GM19043 (cell line): ENCODE results near the gene DOK6.
"Not testable (repeated sequence)": the region's sequence is repeated elsewhere in the genome, so short reads cannot be mapped to it uniquely, and the experiment has no call there.

Experiments
- ATAC-seq: cut with Tn5 transposase; IDR thresholded peaks from one replicate; pipeline ENCODE4 v1.9.1; 2021; ENCODE audit warnings: low read depth; ENCODE audit not compliant: unreplicated experiment

Gene DOK6

DNA sequence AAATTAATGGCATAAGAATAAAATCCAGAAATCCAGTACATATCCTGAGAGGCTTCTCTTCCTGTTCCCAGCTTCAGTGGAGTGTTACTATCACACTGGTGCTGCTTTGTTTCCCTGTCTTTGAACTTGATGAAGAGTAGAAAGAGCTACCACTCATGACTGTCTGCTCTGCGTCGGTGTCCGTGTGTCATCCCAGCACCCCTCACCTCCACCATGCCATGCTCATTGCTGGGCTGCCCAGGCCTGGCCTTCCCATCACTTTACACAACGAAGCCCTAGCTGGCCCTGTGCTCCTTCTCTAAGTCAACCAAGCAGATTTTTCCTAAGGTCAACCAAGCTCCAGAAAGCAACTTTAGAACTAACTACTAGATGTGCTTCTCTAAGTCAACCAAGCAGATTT lies 215.4 kb downstream of the DOK6 start:
- ATAC-seq = no peak

DNA sequence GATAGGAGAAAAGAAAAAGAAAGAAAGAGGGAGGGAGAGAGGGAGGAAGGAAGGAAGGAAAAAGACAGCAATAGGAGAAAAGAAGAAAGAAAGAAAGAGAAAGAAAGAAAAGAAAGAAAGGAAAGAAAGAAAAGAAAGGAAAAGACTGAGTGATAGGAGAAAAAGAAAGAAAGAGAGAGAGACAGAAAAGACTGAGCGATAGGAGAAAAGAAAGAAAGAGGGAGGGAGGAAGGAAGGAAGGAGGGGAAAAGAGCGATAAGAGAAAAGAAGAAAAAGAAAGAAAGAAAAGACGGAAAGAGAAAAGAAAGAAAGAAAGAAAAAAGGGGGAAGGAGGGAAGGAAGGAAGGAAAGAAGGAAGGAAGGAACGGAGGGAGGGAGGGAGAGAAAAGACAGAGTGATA lies 216.7 kb downstream of the DOK6 start:
- no peak for ATAC-seq

GRCh38 chr18:69617888-69618287 lies 217.2 kb downstream of the DOK6 start:
- ATAC-seq = no peak

- ATAC-seq = no peak
Measured at GRCh38 chr18:69622184-69622583, 221.5 kb downstream of the DOK6 start.

- no peak for ATAC-seq
Measured at GRCh38 chr18:69622961-69623360, 222.3 kb downstream of the DOK6 start.

DNA sequence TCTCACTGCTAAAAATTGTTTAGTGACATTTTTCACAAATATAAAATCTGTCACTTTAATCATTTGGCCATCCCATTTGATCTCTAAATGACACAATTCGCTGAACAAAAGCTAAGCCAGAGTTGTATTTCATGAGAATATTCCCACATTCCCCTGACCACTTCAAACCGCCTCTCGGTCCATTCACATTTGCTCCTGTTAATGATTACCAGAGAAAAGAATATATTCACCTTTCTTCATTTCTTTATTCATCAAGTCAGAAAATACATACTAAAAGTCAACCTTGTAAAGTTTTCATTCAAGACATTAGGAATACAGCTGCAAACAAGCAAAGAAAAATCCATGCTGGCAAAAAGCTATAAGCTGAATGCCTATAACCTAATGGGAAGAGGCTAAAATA lies 225.5 kb downstream of the DOK6 start:
- ATAC-seq = no peak

GRCh38 chr18:69626643-69627242 lies 226.1 kb downstream of the DOK6 start:
- ATAC-seq = no peak

DNA sequence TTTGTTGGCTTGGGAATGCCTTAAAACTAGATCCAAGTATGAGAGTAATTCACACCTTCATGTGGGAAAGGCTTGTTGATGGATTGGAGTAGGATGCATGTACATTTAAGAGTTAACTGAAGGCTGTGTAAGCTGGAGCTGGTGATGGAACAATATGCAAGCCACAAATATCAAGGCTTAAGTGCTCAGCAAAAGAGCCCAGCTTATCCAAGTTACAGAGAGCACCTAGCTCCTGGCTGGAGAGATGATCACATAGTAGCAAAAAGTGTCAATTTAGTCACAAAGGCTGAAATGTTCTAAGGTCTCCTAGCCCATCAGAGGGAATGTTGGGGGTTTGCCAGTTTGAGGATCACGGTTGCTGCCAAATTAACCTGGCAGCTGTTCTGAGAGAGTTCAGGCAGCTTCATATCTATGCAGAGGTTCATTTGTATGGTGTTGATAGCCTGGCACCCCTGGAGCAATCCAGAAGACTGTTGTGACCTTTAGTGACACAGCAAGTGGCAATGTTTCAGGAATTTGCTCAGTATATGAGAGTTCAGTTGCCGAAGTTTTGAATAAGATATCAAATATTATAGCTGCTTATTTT lies 228.2 kb downstream of the DOK6 start:
- no peak for ATAC-seq

DNA sequence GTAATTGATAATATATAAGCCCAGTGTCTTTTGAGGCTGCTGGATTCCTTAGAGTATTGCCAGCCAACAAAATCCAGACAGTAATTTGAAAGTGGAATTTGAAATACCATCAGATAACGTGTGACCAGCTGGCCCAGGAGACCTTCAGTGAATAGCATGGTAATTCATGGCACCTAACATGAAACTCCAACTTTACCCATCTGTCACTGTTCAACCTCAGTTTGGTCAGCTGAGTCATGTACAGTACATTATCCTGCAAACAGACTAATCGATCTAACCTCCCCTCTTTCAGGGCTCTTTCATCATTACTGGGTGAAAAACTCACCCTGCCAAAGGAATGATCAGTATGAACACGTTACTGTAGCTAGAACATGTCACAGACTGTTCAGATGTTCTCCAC lies 230.6 kb downstream of the DOK6 start:
- no peak for ATAC-seq

- no peak for ATAC-seq
Measured at GRCh38 chr18:69635482-69635881, 234.8 kb downstream of the DOK6 start.

GRCh38 chr18:69636529-69637301 lies 236.0 kb downstream of the DOK6 start:
- peak; percentile 58 for ATAC-seq

GRCh38 chr18:69638056-69638455 lies 237.4 kb downstream of the DOK6 start:
- ATAC-seq = no peak

- no peak for ATAC-seq
Measured at GRCh38 chr18:69647702-69648101, 247.0 kb downstream of the DOK6 start.

- ATAC-seq = no peak
Measured at GRCh38 chr18:69648486-69648885, 247.8 kb downstream of the DOK6 start.

GRCh38 chr18:69649684-69650083 lies 249.0 kb downstream of the DOK6 start:
- ATAC-seq = no peak

- ATAC-seq = no peak
Measured at GRCh38 chr18:69651243-69651642, 250.6 kb downstream of the DOK6 start.

GRCh38 chr18:69655816-69656215 lies 255.1 kb downstream of the DOK6 start:
- ATAC-seq = no peak

DNA sequence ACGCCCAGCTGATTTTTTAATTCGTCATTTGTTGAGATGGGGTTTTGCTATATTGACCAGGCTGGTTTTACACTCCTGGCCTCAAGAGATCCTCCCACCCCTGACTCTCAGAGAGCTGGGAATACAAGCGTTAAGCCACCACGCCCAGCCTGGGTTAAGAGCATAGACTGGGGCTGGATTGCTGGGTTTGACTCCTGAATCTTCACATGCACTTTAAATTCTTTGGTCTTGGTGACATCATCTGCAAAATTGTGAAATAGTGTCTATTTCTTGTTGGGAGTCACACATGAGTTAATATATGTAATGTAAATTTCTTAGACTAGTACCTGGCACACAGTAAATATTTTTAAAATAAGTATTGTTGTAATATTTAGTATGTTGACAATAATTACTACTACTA lies 257.4 kb downstream of the DOK6 start:
- ATAC-seq = no peak

DNA sequence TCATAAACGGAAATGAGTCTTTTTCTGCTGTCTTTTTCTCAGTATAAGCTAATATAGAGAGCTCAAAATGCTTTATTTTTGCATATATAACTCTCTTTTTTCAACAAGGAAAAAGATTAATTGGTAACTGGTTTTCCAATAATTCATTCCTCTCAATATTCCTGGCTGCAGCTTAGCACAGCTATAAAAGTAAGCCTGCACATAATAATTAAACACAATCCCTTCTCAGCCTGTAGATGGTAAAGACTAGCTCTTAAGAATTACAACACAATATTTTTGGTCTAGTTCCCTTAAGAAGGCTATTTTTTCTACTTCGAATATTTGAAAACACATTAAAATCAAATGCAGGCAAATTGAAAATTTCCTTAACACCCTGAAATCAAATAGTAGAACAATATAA lies 258.0 kb downstream of the DOK6 start:
- ATAC-seq = no peak

DNA sequence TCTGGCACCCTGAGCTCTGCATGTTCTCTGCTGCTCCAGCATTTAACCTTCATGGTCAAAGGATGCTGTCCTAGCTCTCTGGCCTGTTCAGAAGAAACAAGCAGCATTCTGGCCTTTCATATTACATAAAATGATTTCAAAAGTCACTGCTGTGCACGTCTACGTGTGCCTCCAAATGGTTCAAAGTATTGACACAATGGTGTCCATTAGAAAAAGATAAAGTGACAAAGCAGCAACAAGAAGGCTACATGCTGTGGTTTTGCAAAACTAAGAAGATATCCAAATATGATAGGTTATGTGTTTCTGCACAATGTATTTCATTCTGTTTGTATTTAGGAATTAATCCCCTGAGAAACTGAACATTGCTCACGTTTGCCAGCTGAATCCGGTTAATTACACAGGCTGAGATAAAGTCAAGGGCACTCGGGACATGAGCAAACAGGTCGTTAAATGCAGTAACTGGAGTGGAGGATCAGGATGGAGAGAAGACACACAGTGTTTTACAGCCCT lies 258.5 kb downstream of the DOK6 start:
- no peak for ATAC-seq

- not testable (repeated sequence) for ATAC-seq
Measured at GRCh38 chr18:69662090-69662489, 261.4 kb downstream of the DOK6 start.

DNA sequence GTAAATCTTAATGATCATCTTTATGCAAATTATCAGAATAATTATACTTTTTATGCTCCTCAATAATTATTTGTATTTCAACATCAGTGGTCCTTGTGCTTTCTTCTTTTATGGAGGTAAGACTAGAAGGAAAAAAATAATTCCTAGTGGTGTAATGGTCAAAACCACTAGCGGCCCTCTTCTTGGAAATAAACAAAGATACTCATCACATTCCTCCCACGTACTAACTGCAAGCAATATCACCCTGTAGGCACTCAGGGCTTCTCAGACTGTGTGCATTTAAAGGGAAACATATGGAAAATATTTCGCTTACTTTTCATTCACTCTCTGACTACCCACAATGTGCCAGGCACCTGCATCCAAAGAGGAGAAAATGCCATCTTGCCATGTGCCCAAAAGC lies 263.7 kb downstream of the DOK6 start:
- no peak for ATAC-seq
